Psoas muscle (tissue), 8 donors: Measurements from ENCODE around the gene LINC00237. TPM values are rescaled to one million over a fixed set of nuclear protein-coding genes. Genes with fewer than 3 reads are reported as not detected.

Source experiments
- ATAC-seq, 4 donors: fragments of 200-7000 bp; cut with Tn5 transposase; one replicate each; pipeline ENCODE4 v1.9.1; 2020; ENCODE audit warnings: moderate library complexity in 3 of 4, mild to moderate bottlenecking in 2 of 4
- DNase-seq, 2 donors: peaks; one replicate each; pipeline ENCODE4 v3.0.0-alpha.2; 2020
- H3K27ac ChIP-seq: fragments of 200-600 bp; one replicate; pipeline ENCODE4 v1.8.0; 2022
- H3K27me3 ChIP-seq, 3 donors: fragments of 200-600 bp in 1 of 3; one replicate each; pipeline versions ENCODE4 v1.6.1 to v1.8.0; 2013 to 2022; ENCODE audit warnings: low read length in 2 of 3, mild to moderate bottlenecking in 2 of 3, moderate library complexity in 1 of 3; ENCODE audit not compliant: insufficient read depth in 3 of 3
- H3K36me3 ChIP-seq, 2 donors: fragments of 200-600 bp in 1 of 2; one replicate each; pipeline versions ENCODE4 v1.6.1 to v1.8.0; 2013 to 2022; ENCODE audit warnings: low read depth in 1 of 2, mild to moderate bottlenecking in 1 of 2, moderate library complexity in 1 of 2; ENCODE audit not compliant: insufficient read depth in 1 of 2
- H3K4me1 ChIP-seq: fragments of 200-600 bp; one replicate; pipeline ENCODE4 v1.8.0; 2022
- H3K4me3 ChIP-seq: fragments of 200-600 bp; one replicate; pipeline ENCODE4 v1.8.0; 2022; ENCODE audit warnings: mild to moderate bottlenecking
- H3K9me3 ChIP-seq: fragments of 200-600 bp; one replicate; pipeline ENCODE4 v1.8.0; 2022
- WGBS, 3 donors: extraction: QIAGEN DNeasy Blood & Tissue Kit; methylation state at CpG; one replicate each; pipeline versions ENCODE4 v1.1.6 to v1.1.7; 2013; 5-methylcytosine and 5-hydroxymethylcytosine counted together
- intact Hi-C, 2 donors: fragments of 100-400 bp; cut with DNase I; formaldehyde crosslinking; loops; one replicate each; pipeline versions ENCODE4 v1.11.0 to v1.14.2; 2022
- polyA plus RNA-seq, 3 donors: library from polyadenylated mRNA; stranded (reverse); fragments of 200-250 nt; gene quantifications; one replicate each; pipeline ENCODE4 v1.2.3, GENCODE V29; 2013
- total RNA-seq, 4 donors: library from RNA; stranded (reverse); fragmentation: NEBNext Ultra II Directional in 2 of 4; extraction: Animal tissue kit (Norgen Biotek cat#: 25700) in 2 of 4; gene quantifications; one replicate each; pipeline versions ENCODE4 v1.2.1 to v1.2.4, GENCODE V29; 2021 to 2023
- TF ChIP-seq, protein P1 (sequence below): fragments of 200-600 bp; IDR thresholded peaks from one replicate; pipeline ENCODE4 v1.8.0; 2022; ENCODE audit warnings: antibody characterized with exemption
- donor health status: healthy with polysubstance abuse.
- donor health status: DM: no; HTN: no; CAD: no; lungs with moderate emphysema.
- donor health status: Bipolar disorder and iron deficiency.
- donor health status: healthy.
- donor health status: DM: yes; HTN: yes; CAD: no.
- donor health status: DM: no; HTN: no; CAD: no.
- donor health status: DM: no; HTN: no; CAD: no.
- donor health status: DM: yes; HTN: yes; CAD: no.

LINC00237 gene
- total and polyA plus RNA-seq, 7 donors = not detected

DNA sequence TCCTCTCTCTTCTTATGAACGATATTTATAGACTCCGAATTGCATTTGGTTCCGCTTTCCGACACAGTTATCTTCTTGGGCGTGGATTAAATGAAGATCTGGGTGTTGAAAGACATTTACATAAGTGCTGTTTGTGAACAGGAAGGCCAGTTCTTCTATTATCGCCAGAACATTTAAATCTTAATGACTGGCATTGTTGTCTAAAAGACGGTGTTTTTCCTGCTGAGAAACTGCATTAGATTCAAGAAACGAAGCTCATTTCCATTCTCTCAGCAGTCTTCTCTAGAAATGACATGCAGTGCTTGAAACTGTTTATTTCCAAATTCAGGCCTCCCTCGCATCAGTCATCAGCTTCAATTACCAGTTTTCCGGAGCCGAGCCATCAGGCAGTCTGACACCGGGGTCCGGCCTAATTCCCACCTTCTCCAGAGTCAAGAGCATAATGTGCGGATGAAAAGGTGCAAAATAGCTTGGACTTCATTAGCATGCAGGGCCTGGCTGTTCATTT, 16.0 kb downstream of the LINC00237 start:
- WGBS, 3 donors = 46 to 50% (median 48%) methylated on average over 14 of the region's 14 CpGs
- intact Hi-C loops = no loop called here

DNA sequence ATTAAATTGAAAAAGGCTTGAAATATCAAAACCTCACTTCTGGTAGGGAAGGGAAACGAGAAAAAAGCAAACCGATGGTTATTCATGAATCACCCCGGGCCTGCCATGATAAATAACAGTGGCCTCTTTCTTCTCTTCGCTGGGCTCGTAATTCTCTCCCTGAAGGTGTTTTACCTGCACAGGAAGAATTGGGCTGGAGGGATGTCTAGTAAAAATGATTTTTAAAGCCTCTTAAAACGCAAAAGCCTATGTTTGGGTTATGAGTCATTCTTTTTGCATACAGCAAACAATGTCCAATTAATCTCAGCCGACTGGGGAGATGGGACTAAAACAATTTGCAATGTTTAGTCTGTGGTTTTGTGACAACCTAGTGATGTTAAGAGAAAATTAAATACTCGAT, 16.8 kb downstream of the LINC00237 start:
- ATAC-seq (no peak), DNase-seq (no peak)
- no peak overlapping the region for H3K27ac ChIP-seq
- WGBS, 3 donors = 68 to 74% (median 72%) methylated on average over 8 of the region's 8 CpGs
- TF ChIP-seq, protein P1, sequence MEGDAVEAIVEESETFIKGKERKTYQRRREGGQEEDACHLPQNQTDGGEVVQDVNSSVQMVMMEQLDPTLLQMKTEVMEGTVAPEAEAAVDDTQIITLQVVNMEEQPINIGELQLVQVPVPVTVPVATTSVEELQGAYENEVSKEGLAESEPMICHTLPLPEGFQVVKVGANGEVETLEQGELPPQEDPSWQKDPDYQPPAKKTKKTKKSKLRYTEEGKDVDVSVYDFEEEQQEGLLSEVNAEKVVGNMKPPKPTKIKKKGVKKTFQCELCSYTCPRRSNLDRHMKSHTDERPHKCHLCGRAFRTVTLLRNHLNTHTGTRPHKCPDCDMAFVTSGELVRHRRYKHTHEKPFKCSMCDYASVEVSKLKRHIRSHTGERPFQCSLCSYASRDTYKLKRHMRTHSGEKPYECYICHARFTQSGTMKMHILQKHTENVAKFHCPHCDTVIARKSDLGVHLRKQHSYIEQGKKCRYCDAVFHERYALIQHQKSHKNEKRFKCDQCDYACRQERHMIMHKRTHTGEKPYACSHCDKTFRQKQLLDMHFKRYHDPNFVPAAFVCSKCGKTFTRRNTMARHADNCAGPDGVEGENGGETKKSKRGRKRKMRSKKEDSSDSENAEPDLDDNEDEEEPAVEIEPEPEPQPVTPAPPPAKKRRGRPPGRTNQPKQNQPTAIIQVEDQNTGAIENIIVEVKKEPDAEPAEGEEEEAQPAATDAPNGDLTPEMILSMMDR = no peak
- no peak overlapping the region for H3K4me3 ChIP-seq
- H3K4me1 ChIP-seq = no peaks in the 10 kb centered on the region
- peaks cover 8 to 54% (median 34%) of the 10 kb centered on the region in 3 donors for H3K27me3 ChIP-seq
- no peaks in the 10 kb centered on the region for H3K9me3 ChIP-seq
- intact Hi-C loops = no loop called here
- no peaks in the 10 kb centered on the region for H3K36me3 ChIP-seq

More for the DNA sequence above, 16.0 kb downstream of the LINC00237 start:
- Histone ChIP-seq H3K27me3 (peaks cover 8 to 57% (median 34%) of the 10 kb centered on the region in 3 donors), H3K36me3 (no peaks in the 10 kb centered on the region), H3K4me3 (no peak overlapping the region), H3K4me1 (no peaks in the 10 kb centered on the region), H3K9me3 (no peaks in the 10 kb centered on the region), H3K27ac (no peak overlapping the region)
- no peak for ATAC-seq
- DNase-seq = no peak
- TF ChIP-seq, protein P1 = no peak

DNA sequence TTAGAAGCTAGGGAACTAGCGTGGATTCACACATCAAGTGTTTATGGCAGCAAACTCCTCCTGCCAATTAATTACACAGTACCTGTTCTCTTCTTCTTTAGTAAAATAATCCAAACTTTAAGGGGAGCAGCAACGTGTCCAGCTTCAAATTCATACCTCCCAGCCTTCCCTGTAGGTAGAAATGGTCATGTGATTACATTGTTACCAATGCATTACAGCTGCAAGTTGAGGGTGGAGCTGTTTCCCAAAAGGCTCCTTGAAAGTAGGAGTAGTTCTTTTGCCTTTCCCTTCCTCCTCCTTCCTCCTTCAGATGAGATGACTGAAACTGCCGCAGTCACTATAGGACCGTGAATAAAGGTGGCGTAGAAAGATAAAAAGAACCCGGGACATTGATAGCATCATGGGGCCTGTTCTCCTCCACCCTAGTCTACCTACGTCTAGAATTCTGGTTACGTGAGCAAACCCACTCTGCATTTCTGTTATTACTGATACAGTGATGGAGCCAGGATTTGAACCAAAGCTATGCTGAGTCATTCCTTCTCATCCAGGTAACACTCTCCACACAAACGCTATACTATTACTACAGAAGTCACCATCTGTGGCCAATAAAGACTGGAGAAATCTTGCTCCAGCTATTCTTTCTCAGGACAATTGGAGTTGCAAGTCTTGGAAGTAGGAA, 18.2 kb downstream of the LINC00237 start:
- Histone ChIP-seq H3K4me3 (no peak overlapping the region), H3K4me1 (no peaks in the 10 kb centered on the region), H3K27me3 (peaks cover 11 to 51% (median 25%) of the 10 kb centered on the region in 3 donors), H3K9me3 (no peaks in the 10 kb centered on the region), H3K27ac (no peak overlapping the region), H3K36me3 (no peaks in the 10 kb centered on the region)
- ATAC-seq = no peak
- DNase-seq = no peak
- TF ChIP-seq, protein P1 = no peak
- WGBS, 3 donors = 83 to 84% (median 83%) methylated on average over 9 of the region's 9 CpGs
- intact Hi-C loops = no loop called here

DNA sequence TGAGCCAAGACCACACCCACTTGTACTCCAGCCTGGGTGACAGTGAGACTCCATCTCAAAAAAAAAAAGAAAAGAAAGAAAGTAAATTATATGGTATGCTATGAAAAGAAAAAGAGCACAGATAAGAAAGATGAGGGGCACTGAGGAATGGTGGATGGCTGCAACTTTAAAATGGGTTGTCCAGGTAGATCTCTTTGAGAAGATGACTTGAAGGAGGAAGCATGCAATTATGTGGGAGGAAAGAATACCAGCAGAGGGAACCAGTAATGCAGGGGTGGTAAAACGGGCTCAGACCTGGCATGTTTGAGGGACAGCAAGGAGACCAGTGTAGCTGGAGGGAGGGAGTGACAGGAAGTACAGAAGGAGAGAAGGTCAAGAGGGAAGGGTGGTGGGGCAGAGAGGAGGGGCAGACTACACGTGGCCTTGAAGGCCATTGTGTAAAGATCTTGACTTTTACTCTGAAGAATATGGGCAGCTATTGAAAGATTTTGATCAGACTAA, 22.3 kb downstream of the LINC00237 start:
- DNase-seq (no peak), ATAC-seq (no peak)
- intact Hi-C loops = no loop called here
- H3K4me1 ChIP-seq = no peaks in the 10 kb centered on the region
- no peaks in the 10 kb centered on the region for H3K9me3 ChIP-seq
- H3K36me3 ChIP-seq = no peaks in the 10 kb centered on the region
- WGBS, 3 donors = 23 to 28% (median 25%) methylated on average over 2 of the region's 2 CpGs
- H3K4me3 ChIP-seq = no peak overlapping the region
- H3K27ac ChIP-seq = no peak overlapping the region
- TF ChIP-seq, protein P1 = no peak
- peaks cover 4 to 31% (median 14%) of the 10 kb centered on the region in 3 donors for H3K27me3 ChIP-seq
